Left lung (tissue), 10 donors: ENCODE data around the gene FAM50A. TPM values are rescaled to one million over a fixed set of nuclear protein-coding genes. Genes with fewer than 3 reads are reported as not detected.

Experiments used
- ATAC-seq: fragments of 200-7000 bp; cut with Tn5 transposase; one replicate; pipeline ENCODE4 v1.9.1; 2020; ENCODE audit warnings: moderate library complexity
- DNase-seq, 4 donors: peaks; one replicate each; pipeline ENCODE4 v3.0.0-alpha.2; 2013 to 2020
- H3K27ac ChIP-seq, 2 donors: fragments of 200-600 bp; sonication (generic) in 1 of 2; one replicate each; pipeline versions ENCODE4 v1.5.0 to v1.8.0; 2020 to 2021
- H3K27me3 ChIP-seq, 2 donors: fragments of 200-600 bp; sonication (generic) in 1 of 2; one replicate each; pipeline versions ENCODE4 v1.5.0 to v1.8.0; 2020 to 2021
- H3K36me3 ChIP-seq, 2 donors: fragments of 200-600 bp; sonication (generic) in 1 of 2; one replicate each; pipeline versions ENCODE4 v1.5.0 to v1.8.0; 2020 to 2021
- H3K4me1 ChIP-seq, 2 donors: fragments of 200-600 bp; one replicate each; pipeline ENCODE4 v1.8.0; 2021
- H3K4me3 ChIP-seq, 2 donors: fragments of 200-600 bp; sonication (generic) in 1 of 2; one replicate each; pipeline versions ENCODE4 v1.5.0 to v1.8.0; 2020 to 2021; ENCODE audit warnings: mild to moderate bottlenecking in 1 of 2
- H3K9me3 ChIP-seq, 2 donors: fragments of 200-600 bp; sonication (generic) in 1 of 2; one replicate each; pipeline versions ENCODE4 v1.5.0 to v1.8.0; 2020 to 2021
- intact Hi-C, 2 donors: fragments of 100-400 bp; cut with DNase I; formaldehyde crosslinking; loops; one replicate each; pipeline versions ENCODE4 v1.11.2 to v1.14.2; 2022
- polyA plus RNA-seq, 6 donors: library from polyadenylated mRNA; unstranded; fragments of 120-200 nt; gene quantifications; one replicate each; pipeline ENCODE4 v1.2.1, GENCODE V29; 2013; ENCODE audit not compliant: insufficient read length in 6 of 6
- total RNA-seq, 2 donors: library from RNA; stranded (reverse); fragmentation: NEBNext Ultra II Directional; extraction: Animal tissue kit (Norgen Biotek cat#: 25700); gene quantifications; one replicate each; pipeline ENCODE4 v1.2.1, GENCODE V29; 2021
- TF ChIP-seq, protein P1 (sequence below), 2 donors: fragments of 200-600 bp; sonication (generic) in 1 of 2; IDR thresholded peaks; one replicate each; pipeline versions ENCODE4 v1.5.0 to v1.8.0; 2021; ENCODE audit warnings: antibody characterized with exemption in 2 of 2
- donor health status: DM: no; HTN: yes; CAD: no.
- donor health status: DM: no; HTN: no; CAD: no.

The FAM50A gene
- total and polyA plus RNA-seq, 8 donors = 43.1 to 82.1 (median 49.1) TPM

DNA sequence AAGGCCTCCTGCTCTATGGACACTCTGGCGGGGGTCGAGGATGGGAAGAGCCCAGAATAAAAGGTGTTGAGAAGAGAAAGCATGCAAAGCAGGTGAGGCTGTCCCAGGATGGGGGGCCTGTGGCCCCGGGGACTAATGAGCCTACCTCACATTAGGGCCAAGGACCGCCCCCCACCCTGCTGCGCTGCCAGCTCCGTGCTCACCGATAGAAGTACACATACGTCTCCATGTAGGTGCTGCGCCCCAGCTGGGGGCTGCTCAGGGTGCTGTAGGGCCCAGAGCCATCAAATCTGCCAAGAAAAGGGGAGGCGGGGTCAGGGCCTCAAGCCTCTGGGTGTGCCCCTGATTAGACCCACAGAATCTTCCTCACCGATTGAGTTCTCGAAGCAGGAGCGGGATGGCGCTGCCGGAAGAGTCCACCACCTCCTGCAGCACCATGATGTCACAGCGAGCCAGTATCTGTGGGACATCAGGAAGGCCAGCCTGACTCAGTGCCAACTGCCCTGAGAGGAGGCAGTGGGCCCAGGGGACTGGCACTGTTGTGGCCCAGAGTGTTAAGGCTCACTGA lies 39.2 kb upstream of the FAM50A start:
- H3K4me3 ChIP-seq = no peak overlapping the region
- ATAC-seq (no peak), DNase-seq (no peak)
- H3K4me1 ChIP-seq = peaks cover 0 to 28% of the 10 kb centered on the region in 2 donors
- intact Hi-C loops = no loop called here
- H3K9me3 ChIP-seq = no peaks in the 10 kb centered on the region
- H3K27me3 ChIP-seq = no peaks in the 10 kb centered on the region
- H3K27ac ChIP-seq = no peak overlapping the region
- TF ChIP-seq, protein P1, sequence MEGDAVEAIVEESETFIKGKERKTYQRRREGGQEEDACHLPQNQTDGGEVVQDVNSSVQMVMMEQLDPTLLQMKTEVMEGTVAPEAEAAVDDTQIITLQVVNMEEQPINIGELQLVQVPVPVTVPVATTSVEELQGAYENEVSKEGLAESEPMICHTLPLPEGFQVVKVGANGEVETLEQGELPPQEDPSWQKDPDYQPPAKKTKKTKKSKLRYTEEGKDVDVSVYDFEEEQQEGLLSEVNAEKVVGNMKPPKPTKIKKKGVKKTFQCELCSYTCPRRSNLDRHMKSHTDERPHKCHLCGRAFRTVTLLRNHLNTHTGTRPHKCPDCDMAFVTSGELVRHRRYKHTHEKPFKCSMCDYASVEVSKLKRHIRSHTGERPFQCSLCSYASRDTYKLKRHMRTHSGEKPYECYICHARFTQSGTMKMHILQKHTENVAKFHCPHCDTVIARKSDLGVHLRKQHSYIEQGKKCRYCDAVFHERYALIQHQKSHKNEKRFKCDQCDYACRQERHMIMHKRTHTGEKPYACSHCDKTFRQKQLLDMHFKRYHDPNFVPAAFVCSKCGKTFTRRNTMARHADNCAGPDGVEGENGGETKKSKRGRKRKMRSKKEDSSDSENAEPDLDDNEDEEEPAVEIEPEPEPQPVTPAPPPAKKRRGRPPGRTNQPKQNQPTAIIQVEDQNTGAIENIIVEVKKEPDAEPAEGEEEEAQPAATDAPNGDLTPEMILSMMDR (IDR thresholded peaks at IDR 0.05) = no peak
- H3K36me3 ChIP-seq = peaks cover 0 to 46% of the 10 kb centered on the region in 2 donors

DNA sequence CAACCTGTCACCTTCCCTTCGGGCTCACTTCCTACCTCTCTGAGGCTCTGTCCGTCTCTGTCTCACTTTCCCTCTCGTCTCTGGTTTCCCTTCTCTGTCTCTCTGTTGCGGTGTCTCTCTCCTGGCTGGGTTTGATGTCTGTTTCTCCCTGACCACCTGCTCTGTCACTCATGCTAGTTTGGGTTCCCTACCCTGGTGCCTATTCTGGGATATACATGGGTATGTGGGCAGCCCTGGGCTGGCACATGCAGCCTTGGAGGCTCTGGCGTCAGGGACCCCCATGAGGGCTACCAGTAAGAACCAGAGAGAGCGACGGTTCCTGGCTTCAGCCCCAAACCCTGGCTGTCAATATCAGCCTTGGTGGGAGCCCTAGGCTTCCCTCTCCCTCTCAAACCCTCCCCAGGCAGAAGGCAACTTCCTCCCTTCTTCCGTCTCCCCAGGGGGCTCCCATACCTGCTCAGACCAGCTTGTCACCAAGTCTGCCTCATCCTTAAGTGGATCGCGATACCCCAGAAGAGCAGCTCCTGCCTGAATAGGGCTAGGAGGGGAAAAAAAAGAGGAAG lies 35.2 kb upstream of the FAM50A start:
- peak overlapping the region; percentile 9 to 50 for H3K4me3 ChIP-seq
- TF ChIP-seq, protein P1 (IDR thresholded peaks at IDR 0.05) = no peak
- intact Hi-C loops = no loop called here
- H3K36me3 ChIP-seq = peaks cover 0 to 9% of the 10 kb centered on the region in 2 donors
- DNase-seq (no peak), ATAC-seq (no peak)
- H3K4me1 ChIP-seq = peaks cover 0 to 43% of the 10 kb centered on the region in 2 donors
- no peaks in the 10 kb centered on the region for H3K9me3 ChIP-seq
- peak overlapping the region; percentile 41 to 87 for H3K27ac ChIP-seq
- no peaks in the 10 kb centered on the region for H3K27me3 ChIP-seq

DNA sequence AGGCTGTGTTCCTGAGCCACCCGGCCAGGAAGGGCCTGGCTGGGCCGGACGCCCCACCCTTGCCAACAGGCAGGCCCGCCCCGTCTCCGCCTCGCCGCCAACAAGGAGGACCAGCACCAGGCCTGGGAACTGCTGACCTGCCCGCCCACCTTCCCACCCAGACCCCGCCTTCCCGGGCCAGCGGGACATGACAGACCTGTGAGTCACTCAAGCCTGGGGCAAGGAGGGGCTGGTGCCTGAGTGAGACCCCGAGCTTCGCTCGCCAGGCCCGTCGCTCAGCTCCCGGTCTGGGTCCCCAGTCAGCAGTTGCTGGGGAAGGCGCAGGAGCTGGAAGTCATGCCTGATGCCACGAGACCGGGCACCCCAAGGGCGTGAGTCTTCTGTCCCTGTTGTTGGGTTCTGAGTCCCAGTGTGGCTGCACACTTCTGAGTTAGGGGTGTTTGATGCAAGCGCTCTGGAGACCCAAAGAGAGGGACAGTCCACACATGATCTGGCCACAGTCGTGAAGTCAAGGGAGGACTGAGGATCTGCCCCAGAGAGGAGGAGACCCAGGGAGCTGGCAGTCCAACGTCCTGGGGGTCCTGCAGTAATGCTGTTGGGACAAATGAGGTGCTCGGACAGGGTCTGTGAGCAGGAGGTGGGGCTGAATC lies 34.6 kb upstream of the FAM50A start, which contains the start of gene DNASE1L1:
DNASE1L1 (minus strand) TSS at position 33 of the 650 bp plus-strand sequence. CDS start 3,686 bp downstream, outside the sequence.
- Histone ChIP-seq H3K4me1 (peaks cover 0 to 43% of the 10 kb centered on the region in 2 donors), H3K36me3 (peaks cover 0 to 9% of the 10 kb centered on the region in 2 donors), H3K4me3 (peak within 1 kb of the TSS; percentile 9 to 50), H3K27ac (peak within 1 kb of the TSS; percentile 41 to 87), H3K27me3 (no peaks in the 10 kb centered on the region), H3K9me3 (no peaks in the 10 kb centered on the region)
- peak in 3 of 4 donors; percentile 38 to 96 (median 91) for DNase-seq
- TF ChIP-seq, protein P1 (IDR thresholded peaks at IDR 0.05) = no peak
- intact Hi-C loops = no loop called here
- ATAC-seq = peak; percentile 81

DNA sequence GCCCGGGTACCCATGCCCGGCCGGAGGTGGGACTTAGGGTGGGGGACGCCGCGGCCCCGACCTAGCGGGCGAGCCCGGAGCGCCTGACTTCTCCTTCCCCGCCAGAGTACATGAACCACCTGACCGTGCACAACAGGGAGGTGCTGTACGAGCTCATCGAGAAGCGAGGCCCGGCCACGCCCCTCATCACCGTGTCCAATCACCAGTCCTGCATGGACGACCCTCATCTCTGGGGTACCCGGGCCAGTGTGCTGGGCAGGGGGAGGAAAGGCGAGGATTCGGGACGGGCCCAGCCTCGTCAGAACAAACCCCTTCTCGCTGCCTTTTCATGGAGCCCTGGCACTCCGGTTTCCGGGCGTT lies 32.0 kb upstream of the FAM50A start:
- no peaks in the 10 kb centered on the region for H3K27me3 ChIP-seq
- H3K4me3 ChIP-seq = peak overlapping the region; percentile 50 to 68
- no peaks in the 10 kb centered on the region for H3K36me3 ChIP-seq
- TF ChIP-seq, protein P1 (IDR thresholded peaks at IDR 0.05) = no peak
- H3K27ac ChIP-seq = peak overlapping the region; percentile 91 to 94
- ATAC-seq = peak; percentile 80
- intact Hi-C loops = no loop called here
- no peaks in the 10 kb centered on the region for H3K9me3 ChIP-seq
- DNase-seq = peak in 3 of 4 donors; percentile 63 to 85 (median 76)
- H3K4me1 ChIP-seq = peaks cover 0 to 42% of the 10 kb centered on the region in 2 donors

DNA sequence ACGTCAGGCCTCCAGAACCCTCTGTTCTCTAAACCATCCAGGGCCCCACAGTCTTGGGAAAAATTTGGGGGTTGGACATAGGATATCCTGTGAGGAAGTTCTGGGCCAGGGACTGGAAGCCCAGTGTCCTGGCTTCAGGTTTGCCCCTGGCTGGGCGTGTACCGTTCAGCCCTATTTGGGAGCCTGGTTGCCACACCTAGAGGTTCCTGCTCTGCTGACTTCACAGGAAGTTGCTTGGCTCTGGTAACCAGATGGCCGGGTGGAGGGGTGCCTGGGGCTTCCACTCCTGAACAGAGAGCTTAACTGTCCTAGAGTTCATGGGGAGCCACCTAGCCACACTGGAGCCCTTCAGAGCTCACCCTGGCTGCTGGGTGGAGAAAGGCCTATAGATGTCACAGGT lies 31.5 kb upstream of the FAM50A start:
- Histone ChIP-seq H3K4me1 (peaks cover 0 to 37% of the 10 kb centered on the region in 2 donors), H3K4me3 (peak overlapping the region; percentile 50 to 68), H3K36me3 (no peaks in the 10 kb centered on the region), H3K27ac (peak overlapping the region; percentile 91 to 94), H3K27me3 (no peaks in the 10 kb centered on the region), H3K9me3 (no peaks in the 10 kb centered on the region)
- DNase-seq (no peak), ATAC-seq (no peak)
- TF ChIP-seq, protein P1 (IDR thresholded peaks at IDR 0.05) = no peak
- intact Hi-C loops = no loop called here
